ENCODE measurements around the gene RAB11FIP5.
"Not testable (repeated sequence)": the region's sequence is repeated elsewhere in the genome, so short reads cannot be mapped to it uniquely, and the experiment has no call there.

The RAB11FIP5 gene

GRCh38 chr2:73068147-73068546 is 44.6 kb downstream of the RAB11FIP5 start:
- no peak overlapping the region for H3K4me3 ChIP-seq (ENCODE audit: low read depth, low read length)
- TF ChIP-seq, protein P1, sequence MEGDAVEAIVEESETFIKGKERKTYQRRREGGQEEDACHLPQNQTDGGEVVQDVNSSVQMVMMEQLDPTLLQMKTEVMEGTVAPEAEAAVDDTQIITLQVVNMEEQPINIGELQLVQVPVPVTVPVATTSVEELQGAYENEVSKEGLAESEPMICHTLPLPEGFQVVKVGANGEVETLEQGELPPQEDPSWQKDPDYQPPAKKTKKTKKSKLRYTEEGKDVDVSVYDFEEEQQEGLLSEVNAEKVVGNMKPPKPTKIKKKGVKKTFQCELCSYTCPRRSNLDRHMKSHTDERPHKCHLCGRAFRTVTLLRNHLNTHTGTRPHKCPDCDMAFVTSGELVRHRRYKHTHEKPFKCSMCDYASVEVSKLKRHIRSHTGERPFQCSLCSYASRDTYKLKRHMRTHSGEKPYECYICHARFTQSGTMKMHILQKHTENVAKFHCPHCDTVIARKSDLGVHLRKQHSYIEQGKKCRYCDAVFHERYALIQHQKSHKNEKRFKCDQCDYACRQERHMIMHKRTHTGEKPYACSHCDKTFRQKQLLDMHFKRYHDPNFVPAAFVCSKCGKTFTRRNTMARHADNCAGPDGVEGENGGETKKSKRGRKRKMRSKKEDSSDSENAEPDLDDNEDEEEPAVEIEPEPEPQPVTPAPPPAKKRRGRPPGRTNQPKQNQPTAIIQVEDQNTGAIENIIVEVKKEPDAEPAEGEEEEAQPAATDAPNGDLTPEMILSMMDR (IDR thresholded peaks at IDR 0.05; ENCODE audit: control insufficient read depth, extremely low read depth, insufficient read depth), result no peak
- no peak for DNase-seq (ENCODE audit: low read depth)

DNA sequence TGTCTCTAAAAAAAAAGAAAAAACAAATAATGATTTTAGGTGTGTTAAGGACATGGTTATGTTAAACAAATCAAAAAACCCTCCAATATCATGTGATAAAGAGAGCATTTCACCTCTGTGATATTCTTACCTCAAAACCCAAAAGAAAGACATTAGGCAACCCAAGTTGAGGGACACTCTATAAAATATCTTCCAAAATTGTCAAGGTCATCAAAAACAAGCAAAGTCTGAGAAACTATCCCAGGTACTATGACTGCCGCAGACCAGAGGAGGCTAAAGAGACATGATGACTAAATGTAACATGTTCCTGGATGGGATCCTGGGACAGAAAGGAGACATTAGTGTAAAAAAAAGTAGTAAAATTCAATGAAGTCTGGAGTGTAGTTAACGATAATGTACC is 45.7 kb downstream of the RAB11FIP5 start:
- no peak overlapping the region for H3K4me3 ChIP-seq (ENCODE audit: low read depth, low read length)
- TF ChIP-seq, protein P1 (IDR thresholded peaks at IDR 0.05; ENCODE audit: control insufficient read depth, extremely low read depth, insufficient read depth), result no peak
- no peak for DNase-seq (ENCODE audit: low read depth)

- not testable (repeated sequence) for H3K4me3 ChIP-seq (ENCODE audit: low read depth, low read length); DNase-seq (ENCODE audit: low read depth)
Measured at GRCh38 chr2:73065070-73065469, 47.7 kb downstream of the RAB11FIP5 start.

GRCh38 chr2:73063909-73064875 is 48.6 kb downstream of the RAB11FIP5 start:
- no peak for DNase-seq (ENCODE audit: low read depth)
- TF ChIP-seq, protein P1 (IDR thresholded peaks at IDR 0.05; ENCODE audit: control insufficient read depth, extremely low read depth, insufficient read depth), result no peak
- H3K4me3 ChIP-seq (ENCODE audit: low read depth, low read length), result no peak overlapping the region

- TF ChIP-seq, protein P1 (IDR thresholded peaks at IDR 0.05; ENCODE audit: control insufficient read depth, extremely low read depth, insufficient read depth), result no peak
- DNase-seq (ENCODE audit: low read depth), result no peak
- no peak overlapping the region for H3K4me3 ChIP-seq (ENCODE audit: low read depth, low read length)
Measured at GRCh38 chr2:73063472-73063871, 49.3 kb downstream of the RAB11FIP5 start.

DNA sequence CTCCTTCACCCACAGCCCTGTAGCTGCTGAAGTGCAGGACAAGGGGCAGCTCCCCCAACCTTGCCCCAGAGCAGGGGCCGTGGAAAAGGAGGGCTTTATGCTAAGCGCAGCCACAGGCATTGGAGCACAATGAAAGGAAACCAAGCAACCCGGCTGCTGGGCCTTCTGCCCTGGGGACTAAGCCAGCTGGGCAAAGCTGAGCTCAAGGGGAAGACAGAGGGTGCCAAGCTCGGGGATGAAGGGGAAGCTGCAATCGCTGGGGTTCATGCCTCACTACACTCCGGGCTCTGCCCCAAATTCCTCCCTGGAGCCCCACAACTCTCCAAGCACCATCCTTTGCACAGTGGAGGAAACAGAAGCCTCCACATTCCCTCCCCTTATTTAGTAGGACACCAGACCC is 53.6 kb downstream of the RAB11FIP5 start:
- TF ChIP-seq, protein P1 (IDR thresholded peaks at IDR 0.05; ENCODE audit: control insufficient read depth, extremely low read depth, insufficient read depth), result no peak
- DNase-seq (ENCODE audit: low read depth), result no peak
- H3K4me3 ChIP-seq (ENCODE audit: low read depth, low read length), result no peak overlapping the region

DNA sequence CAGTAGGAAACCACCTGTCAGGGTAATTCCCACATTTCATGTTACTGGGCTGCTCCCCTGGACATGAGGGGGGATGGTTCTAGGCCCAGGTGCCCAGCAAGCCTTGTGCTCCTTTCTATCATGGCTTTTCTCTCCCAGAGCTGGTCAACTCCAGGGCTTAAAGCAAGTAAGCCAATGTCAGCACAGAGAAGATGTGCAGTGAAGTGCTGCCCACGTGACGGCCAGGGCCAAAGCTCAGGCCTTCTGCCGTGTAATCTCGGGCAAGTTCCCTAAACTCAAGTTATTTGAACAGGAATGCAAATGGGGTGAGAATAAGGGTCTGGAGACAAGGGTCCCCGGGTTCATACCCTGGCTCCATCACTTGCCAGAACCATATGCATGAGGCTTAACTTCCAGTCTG is 57.8 kb downstream of the RAB11FIP5 start:
- DNase-seq (ENCODE audit: low read depth), result no peak
- H3K4me3 ChIP-seq (ENCODE audit: low read depth, low read length), result no peak overlapping the region
- TF ChIP-seq, protein P1 (IDR thresholded peaks at IDR 0.05; ENCODE audit: control insufficient read depth, extremely low read depth, insufficient read depth), result no peak

All from LNCaP clone FGC (cell line).